ENCODE data around the gene TMEM178B. TPM values are rescaled to one million over a fixed set of nuclear protein-coding genes. Genes with fewer than 3 reads are reported as not detected.

Gene TMEM178B
- total and polyA plus RNA-seq, 7 donors = 0.16 to 4.7 (median 1.4) TPM; not detected in 2

GRCh38 chr7:141288626-141289025 is 214.8 kb downstream of the TMEM178B start:
- H3K4me3 ChIP-seq = no peak overlapping the region
- H3K27me3 ChIP-seq = no peaks in the 10 kb centered on the region
- H3K4me1 ChIP-seq = no peaks in the 10 kb centered on the region
- H3K27ac ChIP-seq = no peak overlapping the region
- WGBS, 2 donors = 87 to 91% methylated on average over 7 of the region's 7 CpGs
- intact Hi-C loops (cut with DNase I) = no loop called here
- TF ChIP-seq, protein P1, sequence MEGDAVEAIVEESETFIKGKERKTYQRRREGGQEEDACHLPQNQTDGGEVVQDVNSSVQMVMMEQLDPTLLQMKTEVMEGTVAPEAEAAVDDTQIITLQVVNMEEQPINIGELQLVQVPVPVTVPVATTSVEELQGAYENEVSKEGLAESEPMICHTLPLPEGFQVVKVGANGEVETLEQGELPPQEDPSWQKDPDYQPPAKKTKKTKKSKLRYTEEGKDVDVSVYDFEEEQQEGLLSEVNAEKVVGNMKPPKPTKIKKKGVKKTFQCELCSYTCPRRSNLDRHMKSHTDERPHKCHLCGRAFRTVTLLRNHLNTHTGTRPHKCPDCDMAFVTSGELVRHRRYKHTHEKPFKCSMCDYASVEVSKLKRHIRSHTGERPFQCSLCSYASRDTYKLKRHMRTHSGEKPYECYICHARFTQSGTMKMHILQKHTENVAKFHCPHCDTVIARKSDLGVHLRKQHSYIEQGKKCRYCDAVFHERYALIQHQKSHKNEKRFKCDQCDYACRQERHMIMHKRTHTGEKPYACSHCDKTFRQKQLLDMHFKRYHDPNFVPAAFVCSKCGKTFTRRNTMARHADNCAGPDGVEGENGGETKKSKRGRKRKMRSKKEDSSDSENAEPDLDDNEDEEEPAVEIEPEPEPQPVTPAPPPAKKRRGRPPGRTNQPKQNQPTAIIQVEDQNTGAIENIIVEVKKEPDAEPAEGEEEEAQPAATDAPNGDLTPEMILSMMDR (IDR thresholded peaks at IDR 0.05) = no peak
- no peak for TF ChIP-seq POLR2A (IDR thresholded peaks at IDR 0.05)
- TF ChIP-seq EP300 (IDR thresholded peaks at IDR 0.05) = no peak
- no peak for TF ChIP-seq POLR2AphosphoS5 (IDR thresholded peaks at IDR 0.05)
- H3K9me3 ChIP-seq = no peaks in the 10 kb centered on the region
- no peaks in the 10 kb centered on the region for H3K36me3 ChIP-seq
- no peak for DNase-seq

- Histone ChIP-seq H3K4me1 (no peaks in the 10 kb centered on the region), H3K27ac (no peak overlapping the region), H3K27me3 (no peaks in the 10 kb centered on the region), H3K36me3 (no peaks in the 10 kb centered on the region), H3K9me3 (no peaks in the 10 kb centered on the region), H3K4me3 (no peak overlapping the region)
- intact Hi-C loops (cut with DNase I) = no loop called here
- 89 to 92% methylated on average over 8 of the region's 8 CpGs for WGBS, 2 donors
- no peak for DNase-seq
- TF ChIP-seq EP300 (IDR thresholded peaks at IDR 0.05) = no peak
- TF ChIP-seq POLR2A (IDR thresholded peaks at IDR 0.05) = no peak
- TF ChIP-seq, protein P1 (IDR thresholded peaks at IDR 0.05) = no peak
- no peak for TF ChIP-seq POLR2AphosphoS5 (IDR thresholded peaks at IDR 0.05)
Measured at GRCh38 chr7:141290365-141290764, 216.5 kb downstream of the TMEM178B start.

DNA sequence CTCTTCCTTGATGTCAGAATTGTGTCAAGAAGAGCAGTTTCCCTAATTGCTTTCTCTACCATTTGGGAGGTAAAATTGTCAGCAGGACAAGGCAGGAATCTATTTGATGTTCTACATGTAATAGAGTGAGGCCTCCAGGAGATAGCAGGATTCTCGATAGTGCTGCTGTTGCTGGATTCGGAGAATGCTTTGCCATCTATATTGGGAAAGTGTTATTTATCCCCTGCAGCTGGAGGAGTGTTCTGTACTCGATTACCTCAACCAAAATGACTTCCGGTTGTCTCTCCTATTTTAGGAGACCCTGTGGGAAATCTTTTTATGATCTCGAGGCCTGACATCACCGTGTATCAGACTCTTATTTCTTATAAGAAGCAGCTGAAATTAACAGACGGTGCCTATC is 217.1 kb downstream of the TMEM178B start:
- no peaks in the 10 kb centered on the region for H3K9me3 ChIP-seq
- H3K4me3 ChIP-seq = no peak overlapping the region
- no peak overlapping the region for H3K27ac ChIP-seq
- no peaks in the 10 kb centered on the region for H3K36me3 ChIP-seq
- WGBS, 2 donors = 80 to 85% methylated on average over 7 of the region's 7 CpGs
- no peak for TF ChIP-seq POLR2A (IDR thresholded peaks at IDR 0.05)
- DNase-seq = no peak
- no peaks in the 10 kb centered on the region for H3K4me1 ChIP-seq
- H3K27me3 ChIP-seq = no peaks in the 10 kb centered on the region
- intact Hi-C loops (cut with DNase I) = no loop called here

GRCh38 chr7:141291541-141291940 is 217.7 kb downstream of the TMEM178B start:
- TF ChIP-seq, protein P1 (IDR thresholded peaks at IDR 0.05) = no peak
- TF ChIP-seq POLR2AphosphoS5 (IDR thresholded peaks at IDR 0.05) = no peak
- no peak for TF ChIP-seq POLR2A (IDR thresholded peaks at IDR 0.05)
- TF ChIP-seq EP300 (IDR thresholded peaks at IDR 0.05) = no peak
- Histone ChIP-seq H3K27me3 (no peaks in the 10 kb centered on the region), H3K9me3 (no peaks in the 10 kb centered on the region), H3K4me3 (no peak overlapping the region), H3K36me3 (no peaks in the 10 kb centered on the region), H3K4me1 (no peaks in the 10 kb centered on the region), H3K27ac (no peak overlapping the region)
- 36 to 43% methylated on average over 2 of the region's 2 CpGs for WGBS, 2 donors
- DNase-seq = no peak
- intact Hi-C loops (cut with DNase I) = no loop called here

GRCh38 chr7:141294143-141294829 is 220.4 kb downstream of the TMEM178B start:
- intact Hi-C loops (cut with DNase I) = no loop called here
- TF ChIP-seq POLR2AphosphoS5 (IDR thresholded peaks at IDR 0.05) = no peak
- no peak for TF ChIP-seq POLR2A (IDR thresholded peaks at IDR 0.05)
- no peak for TF ChIP-seq EP300 (IDR thresholded peaks at IDR 0.05)
- TF ChIP-seq, protein P1 (IDR thresholded peaks at IDR 0.05) = no peak
- WGBS, 2 donors = 72 to 76% methylated on average over 2 of the region's 2 CpGs

More at GRCh38 chr7:141294143-141294829, 220.4 kb downstream of the TMEM178B start:
- Histone ChIP-seq H3K36me3 (no peaks in the 10 kb centered on the region), H3K4me1 (no peaks in the 10 kb centered on the region), H3K27ac (no peak overlapping the region), H3K27me3 (no peaks in the 10 kb centered on the region), H3K9me3 (no peaks in the 10 kb centered on the region), H3K4me3 (no peak overlapping the region)
- no peak for DNase-seq

Measured in sigmoid colon (tissue), 7 donors.